Measurements from ENCODE around the gene PNP.

Gene PNP

GRCh38 chr14:20460458-20461224 lies 8.6 kb upstream of the PNP start:
- CTCF ChIA-PET: interaction anchor here (1.4 kb wide), 1 partner anchor 46 kb away, joined by 10 read pairs; no protein-coding TSS in a partner anchor
- Histone ChIP-seq H3K4me3 (ENCODE audit: low read depth, low read length) (peak overlapping the region; percentile 85), H3K36me3 (ENCODE audit: control insufficient read depth in 2 of 2, insufficient read depth in 1 of 2, low read length in 2 of 2) (peaks cover 24 to 47% of the 10 kb centered on the region in 2 experiments; a peak in 2 of 3 replicates), H3K4me1 (ENCODE audit: control insufficient read depth, insufficient read depth, low read length) (peaks cover 10% of the 10 kb centered on the region), H3K9me3 (ENCODE audit: control insufficient read depth, insufficient read depth, low read depth, low read length) (no peaks in the 10 kb centered on the region), H3K27ac (ENCODE audit: extremely low read depth, low read depth, low read length) (peak overlapping the region; percentile 83)
- POLR2A ChIA-PET: interaction anchor here (0.9 to 2.6 kb wide), 11 partner anchors 9 to 230 kb away, joined by 3 to 55 read pairs (median 4); partner anchors contain the start of genes PARP2, PNP, RNASE4 and TEP1
- TF ChIP-seq TSHZ1 (tag by site-specific recombination; IDR thresholded peaks at IDR 0.05; ENCODE audit: borderline replicate concordance) (no peak), SCRT1 (tag by site-specific recombination; IDR thresholded peaks at IDR 0.05; ENCODE audit: borderline replicate concordance) (no peak), ZNF664 (tag by site-specific recombination; IDR thresholded peaks at IDR 0.05) (no peak), ZNF211 (tag by site-specific recombination; IDR thresholded peaks at IDR 0.05; ENCODE audit: low read depth) (no peak), ZNF324 (tag by site-specific recombination; IDR thresholded peaks at IDR 0.05) (no peak), KLF1 (tag by site-specific recombination; IDR thresholded peaks at IDR 0.05) (0 out of 2 replicates have a peak, but pooled peaks have one; percentile 42), ZNF692 (tag by site-specific recombination; IDR thresholded peaks at IDR 0.05) (no peak), ZNF654 (tag by site-specific recombination; IDR thresholded peaks at IDR 0.05; ENCODE audit: low read depth) (no peak), ZBTB17 (tag by site-specific recombination; IDR thresholded peaks at IDR 0.05) (no peak), ZNF621 (tag by site-specific recombination; IDR thresholded peaks at IDR 0.05) (no peak), ZNF366 (tag by site-specific recombination; conservative IDR thresholded peaks at IDR 0.05) (no peak), SCRT2 (tag by site-specific recombination; IDR thresholded peaks at IDR 0.05) (no peak), ZNF302 (tag by site-specific recombination; IDR thresholded peaks at IDR 0.05; ENCODE audit: low read depth) (no peak), ZSCAN16 (tag by site-specific recombination; IDR thresholded peaks at IDR 0.05) (no peak), ZNF629 (tag by site-specific recombination; IDR thresholded peaks at IDR 0.05) (no peak), ZNF121 (tag by site-specific recombination; IDR thresholded peaks at IDR 0.05) (no peak), ZNF404 (tag by site-specific recombination; IDR thresholded peaks at IDR 0.05) (no peak), ZNF280C (tag by site-specific recombination; IDR thresholded peaks at IDR 0.05) (no peak), ZFHX2 (tag by site-specific recombination; conservative IDR thresholded peaks at IDR 0.05) (0 out of 2 replicates have a peak, but pooled peaks have one; percentile 11), ZIC2 (tag by site-specific recombination; IDR thresholded peaks at IDR 0.05) (0 out of 2 replicates have a peak, but pooled peaks have one; percentile 5), ZNF785 (tag by site-specific recombination; IDR thresholded peaks at IDR 0.05) (no peak)
- TF ChIP-seq, protein P1, sequence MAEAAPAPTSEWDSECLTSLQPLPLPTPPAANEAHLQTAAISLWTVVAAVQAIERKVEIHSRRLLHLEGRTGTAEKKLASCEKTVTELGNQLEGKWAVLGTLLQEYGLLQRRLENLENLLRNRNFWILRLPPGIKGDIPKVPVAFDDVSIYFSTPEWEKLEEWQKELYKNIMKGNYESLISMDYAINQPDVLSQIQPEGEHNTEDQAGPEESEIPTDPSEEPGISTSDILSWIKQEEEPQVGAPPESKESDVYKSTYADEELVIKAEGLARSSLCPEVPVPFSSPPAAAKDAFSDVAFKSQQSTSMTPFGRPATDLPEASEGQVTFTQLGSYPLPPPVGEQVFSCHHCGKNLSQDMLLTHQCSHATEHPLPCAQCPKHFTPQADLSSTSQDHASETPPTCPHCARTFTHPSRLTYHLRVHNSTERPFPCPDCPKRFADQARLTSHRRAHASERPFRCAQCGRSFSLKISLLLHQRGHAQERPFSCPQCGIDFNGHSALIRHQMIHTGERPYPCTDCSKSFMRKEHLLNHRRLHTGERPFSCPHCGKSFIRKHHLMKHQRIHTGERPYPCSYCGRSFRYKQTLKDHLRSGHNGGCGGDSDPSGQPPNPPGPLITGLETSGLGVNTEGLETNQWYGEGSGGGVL (tag by site-specific recombination; IDR thresholded peaks at IDR 0.05): peak; percentile 41
- TF ChIP-seq, protein P2, sequence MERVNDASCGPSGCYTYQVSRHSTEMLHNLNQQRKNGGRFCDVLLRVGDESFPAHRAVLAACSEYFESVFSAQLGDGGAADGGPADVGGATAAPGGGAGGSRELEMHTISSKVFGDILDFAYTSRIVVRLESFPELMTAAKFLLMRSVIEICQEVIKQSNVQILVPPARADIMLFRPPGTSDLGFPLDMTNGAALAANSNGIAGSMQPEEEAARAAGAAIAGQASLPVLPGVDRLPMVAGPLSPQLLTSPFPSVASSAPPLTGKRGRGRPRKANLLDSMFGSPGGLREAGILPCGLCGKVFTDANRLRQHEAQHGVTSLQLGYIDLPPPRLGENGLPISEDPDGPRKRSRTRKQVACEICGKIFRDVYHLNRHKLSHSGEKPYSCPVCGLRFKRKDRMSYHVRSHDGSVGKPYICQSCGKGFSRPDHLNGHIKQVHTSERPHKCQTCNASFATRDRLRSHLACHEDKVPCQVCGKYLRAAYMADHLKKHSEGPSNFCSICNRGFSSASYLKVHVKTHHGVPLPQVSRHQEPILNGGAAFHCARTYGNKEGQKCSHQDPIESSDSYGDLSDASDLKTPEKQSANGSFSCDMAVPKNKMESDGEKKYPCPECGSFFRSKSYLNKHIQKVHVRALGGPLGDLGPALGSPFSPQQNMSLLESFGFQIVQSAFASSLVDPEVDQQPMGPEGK (tag by site-specific recombination; IDR thresholded peaks at IDR 0.05): no peak
- TF ChIP-seq, protein P3, sequence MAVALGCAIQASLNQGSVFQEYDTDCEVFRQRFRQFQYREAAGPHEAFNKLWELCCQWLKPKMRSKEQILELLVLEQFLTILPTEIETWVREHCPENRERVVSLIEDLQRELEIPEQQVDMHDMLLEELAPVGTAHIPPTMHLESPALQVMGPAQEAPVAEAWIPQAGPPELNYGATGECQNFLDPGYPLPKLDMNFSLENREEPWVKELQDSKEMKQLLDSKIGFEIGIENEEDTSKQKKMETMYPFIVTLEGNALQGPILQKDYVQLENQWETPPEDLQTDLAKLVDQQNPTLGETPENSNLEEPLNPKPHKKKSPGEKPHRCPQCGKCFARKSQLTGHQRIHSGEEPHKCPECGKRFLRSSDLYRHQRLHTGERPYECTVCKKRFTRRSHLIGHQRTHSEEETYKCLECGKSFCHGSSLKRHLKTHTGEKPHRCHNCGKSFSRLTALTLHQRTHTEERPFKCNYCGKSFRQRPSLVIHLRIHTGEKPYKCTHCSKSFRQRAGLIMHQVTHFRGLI (tag by site-specific recombination; IDR thresholded peaks at IDR 0.05): no peak

Measured in HEK293 (cell line).